IPS DF 19.7 (cell line): ENCODE data around the gene GRM4.
A peak's percentile ranks its signal among the peaks of the same experiment; 100 is the strongest.

Experiments used
- DNase-seq: peaks from one replicate; pipeline ENCODE4 v3.0.0-alpha.2; 2013; ENCODE audit warnings: low read depth, low spot score

Gene GRM4

GRCh38 chr6:34064675-34065074 lies 81.2 kb downstream of the GRM4 start:
- DNase-seq = no peak

GRCh38 chr6:34063651-34064050 lies 82.2 kb downstream of the GRM4 start:
- DNase-seq = no peak

- DNase-seq = no peak
These were observed 83.1 kb downstream of the GRM4 start for GRCh38 chr6:34062815-34063214.

GRCh38 chr6:34062156-34062555 lies 83.7 kb downstream of the GRM4 start:
- no peak for DNase-seq

- no peak for DNase-seq
These were observed 84.5 kb downstream of the GRM4 start for GRCh38 chr6:34061348-34061747.

GRCh38 chr6:34059914-34060313 lies 86.0 kb downstream of the GRM4 start:
- no peak for DNase-seq

GRCh38 chr6:34059136-34059731 lies 86.7 kb downstream of the GRM4 start:
- no peak for DNase-seq

GRCh38 chr6:34057790-34058189 lies 88.1 kb downstream of the GRM4 start:
- no peak for DNase-seq

GRCh38 chr6:34057191-34057590 lies 88.7 kb downstream of the GRM4 start:
- DNase-seq = no peak

- peak; percentile 38 for DNase-seq
These were observed 89.4 kb downstream of the GRM4 start for GRCh38 chr6:34056305-34057108.

GRCh38 chr6:34055223-34055933 lies 90.5 kb downstream of the GRM4 start:
- peak; percentile 15 for DNase-seq

GRCh38 chr6:34053721-34054120 lies 92.2 kb downstream of the GRM4 start:
- peak; percentile 25 for DNase-seq

GRCh38 chr6:34052918-34053608 lies 92.8 kb downstream of the GRM4 start:
- no peak for DNase-seq

- no peak for DNase-seq
These were observed 93.6 kb downstream of the GRM4 start for GRCh38 chr6:34052071-34052825.

- no peak for DNase-seq
These were observed 94.5 kb downstream of the GRM4 start for GRCh38 chr6:34051331-34051919.

GRCh38 chr6:34050691-34051090 lies 95.2 kb downstream of the GRM4 start:
- no peak for DNase-seq

- DNase-seq = no peak
These were observed 96.2 kb downstream of the GRM4 start for GRCh38 chr6:34049395-34050342.

- DNase-seq = no peak
These were observed 97.7 kb downstream of the GRM4 start for GRCh38 chr6:34047913-34048867.

- no peak for DNase-seq
These were observed 99.3 kb downstream of the GRM4 start for GRCh38 chr6:34046617-34047016.
